ENCODE measurements around the gene MMD.

DNA sequence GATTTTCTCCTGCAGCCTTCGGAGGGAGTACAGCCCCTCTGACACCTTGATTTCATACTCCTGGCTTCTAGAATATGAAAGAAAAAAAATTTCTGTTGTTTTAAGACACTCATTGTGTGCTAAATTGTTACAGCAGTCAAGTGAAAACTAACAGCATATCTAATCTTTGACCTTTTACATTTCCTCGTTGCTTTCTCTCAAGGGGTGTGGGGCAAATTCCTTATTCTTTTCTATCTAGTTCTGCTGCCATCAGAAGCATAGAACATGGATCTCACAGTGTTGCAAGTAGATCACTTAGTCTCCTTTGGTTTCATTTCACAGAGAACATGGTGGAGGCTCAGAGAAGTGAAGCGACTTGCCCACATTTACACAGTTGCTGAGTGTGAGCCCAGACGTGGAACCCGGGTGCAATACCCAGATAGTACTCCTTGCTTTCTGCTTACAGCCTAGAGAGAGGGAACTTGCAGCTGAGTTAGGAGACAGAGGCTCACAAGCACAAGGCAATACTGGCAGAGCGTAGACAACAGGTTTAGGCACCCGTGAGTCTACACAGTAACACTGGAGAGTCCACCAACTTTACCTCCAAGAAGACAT lies 28.7 kb upstream of the MMD start:
- TF ChIP-seq CTCF (IDR thresholded peaks at IDR 0.05; ENCODE audit: low read length) (no peak), EZH2 (IDR thresholded peaks at IDR 0.05; ENCODE audit: borderline replicate concordance, low read length) (no peak)
